Measurements from ENCODE around the gene TNFRSF13B. TPM values are rescaled to one million over a fixed set of nuclear protein-coding genes. Genes with fewer than 3 reads are reported as not detected.
"Not testable (repeated sequence)": the region's sequence is repeated elsewhere in the genome, so short reads cannot be mapped to it uniquely, and the experiment has no call there.

Gene TNFRSF13B
- total RNA-seq, 4 donors from 2014 or later = 9.2 TPM; not detected in 3

- 60% methylated on average over 1 of the region's 4 CpGs; no CpG with 5 or more reads in 1 of the 2 donors for WGBS, 2 donors (ENCODE audit: low coverage in 1 of 2)
- H3K4me1 ChIP-seq; H3K9me3 ChIP-seq; H3K4me3 ChIP-seq; H3K36me3 ChIP-seq; DNase-seq; H3K27ac ChIP-seq; intact Hi-C loops (cut with DNase I; ENCODE audit: low total_unique reads); H3K27me3 ChIP-seq: not testable (repeated sequence)
- in situ Hi-C loops (cut with MboI; ENCODE audit: low pct_ligation_motif_present in 1 of 4, low pct_unique_long_range_greater_than_20kb in 1 of 4, low sequenced_read_pairs in 3 of 4) = loop anchor here in 3 of 4 donors (25.0 kb wide), 2 partner anchors 127 to 302 kb away; partner anchors contain the start of gene NT5M (in 2 of the 3)
These were observed 38.1 kb upstream of the TNFRSF13B start for GRCh38 chr17:17009972-17010371.

DNA sequence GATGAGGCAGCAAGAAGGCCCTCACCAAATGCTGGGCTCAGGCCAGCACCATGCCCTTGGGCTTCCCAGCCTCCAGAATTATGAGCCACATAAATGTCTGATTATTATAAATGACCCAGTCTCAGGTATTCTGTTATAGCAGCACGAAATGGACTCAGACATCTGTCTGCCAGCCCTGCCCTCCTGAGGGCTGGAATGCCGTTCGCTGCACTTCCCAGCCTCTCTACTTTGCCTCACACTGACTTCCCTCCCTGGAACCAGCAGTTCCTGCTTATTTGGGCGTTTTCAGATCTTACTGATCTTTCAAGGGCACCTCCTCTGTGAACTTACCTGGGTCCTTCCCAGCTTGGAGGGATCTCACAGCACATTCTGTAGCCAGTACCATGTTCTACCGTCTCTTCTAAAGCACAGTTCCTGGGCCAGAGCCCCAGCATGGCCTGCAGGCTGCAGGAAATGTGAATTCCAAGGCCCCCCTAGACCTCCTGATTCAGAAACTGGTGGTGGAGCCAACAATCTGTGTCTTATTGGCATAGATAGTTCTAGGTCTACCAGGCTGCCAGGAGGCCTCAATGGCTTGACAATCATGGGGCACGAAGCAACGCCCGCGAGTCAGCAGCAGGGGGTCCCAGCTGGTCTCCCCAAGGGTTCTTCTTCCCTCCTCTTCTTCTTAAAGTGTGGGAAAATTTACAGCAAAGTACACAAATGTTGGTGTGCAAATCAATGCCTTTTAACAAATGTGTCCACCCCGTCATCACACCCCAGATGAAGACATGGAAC lies 36.9 kb upstream of the TNFRSF13B start:
- 80 to 93% methylated on average over 1 to 10 of the region's 10 CpGs for whole genome bisulfite sequencing, 2 donors (ENCODE audit: low coverage in 1 of 2)
- H3K4me1 ChIP-seq; H3K4me3 ChIP-seq; H3K27ac ChIP-seq; H3K36me3 ChIP-seq; H3K27me3 ChIP-seq; H3K9me3 ChIP-seq; intact Hi-C loops (cut with DNase I; ENCODE audit: low total_unique reads); DNase-seq: not testable (repeated sequence)
- in situ Hi-C loops (cut with MboI; ENCODE audit: low pct_ligation_motif_present in 1 of 4, low pct_unique_long_range_greater_than_20kb in 1 of 4, low sequenced_read_pairs in 3 of 4) = loop anchor here in 3 of 4 donors (25.0 kb wide), 2 partner anchors 128 to 303 kb away; partner anchors contain the start of gene NT5M (in 2 of the 3)

DNA sequence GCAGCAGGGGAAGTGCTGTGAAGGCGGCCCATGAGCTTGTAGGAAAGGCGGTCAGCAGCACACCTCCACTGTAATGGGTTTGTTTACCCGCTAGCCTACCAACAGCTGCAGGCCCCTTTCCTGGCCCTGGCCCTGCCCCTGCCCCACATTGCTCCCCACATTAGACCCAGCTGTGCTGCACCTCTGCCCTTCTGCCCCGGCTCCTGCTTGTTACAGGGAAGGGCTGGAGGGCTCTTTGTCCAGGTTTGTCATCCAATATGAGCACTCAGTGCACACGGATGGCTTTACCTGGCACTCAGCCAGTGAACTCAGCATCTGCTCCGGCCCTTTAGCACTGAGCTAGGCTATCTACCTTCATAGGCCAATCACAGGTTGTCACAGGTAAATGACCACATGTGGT lies 36.0 kb upstream of the TNFRSF13B start:
- WGBS, 2 donors (ENCODE audit: low coverage in 1 of 2) = 71% methylated on average over 4 of the region's 6 CpGs; no CpG with 5 or more reads in 1 of the 2 donors
- H3K4me3 ChIP-seq; DNase-seq; H3K36me3 ChIP-seq; H3K9me3 ChIP-seq; H3K27ac ChIP-seq; intact Hi-C loops (cut with DNase I; ENCODE audit: low total_unique reads); H3K4me1 ChIP-seq; H3K27me3 ChIP-seq: not testable (repeated sequence)
- in situ Hi-C loops (cut with MboI; ENCODE audit: low pct_ligation_motif_present in 1 of 4, low pct_unique_long_range_greater_than_20kb in 1 of 4, low sequenced_read_pairs in 3 of 4) = loop anchor here in 3 of 4 donors (25.0 kb wide), 2 partner anchors 129 to 304 kb away; partner anchors contain the start of gene NT5M (in 2 of the 3)

DNA sequence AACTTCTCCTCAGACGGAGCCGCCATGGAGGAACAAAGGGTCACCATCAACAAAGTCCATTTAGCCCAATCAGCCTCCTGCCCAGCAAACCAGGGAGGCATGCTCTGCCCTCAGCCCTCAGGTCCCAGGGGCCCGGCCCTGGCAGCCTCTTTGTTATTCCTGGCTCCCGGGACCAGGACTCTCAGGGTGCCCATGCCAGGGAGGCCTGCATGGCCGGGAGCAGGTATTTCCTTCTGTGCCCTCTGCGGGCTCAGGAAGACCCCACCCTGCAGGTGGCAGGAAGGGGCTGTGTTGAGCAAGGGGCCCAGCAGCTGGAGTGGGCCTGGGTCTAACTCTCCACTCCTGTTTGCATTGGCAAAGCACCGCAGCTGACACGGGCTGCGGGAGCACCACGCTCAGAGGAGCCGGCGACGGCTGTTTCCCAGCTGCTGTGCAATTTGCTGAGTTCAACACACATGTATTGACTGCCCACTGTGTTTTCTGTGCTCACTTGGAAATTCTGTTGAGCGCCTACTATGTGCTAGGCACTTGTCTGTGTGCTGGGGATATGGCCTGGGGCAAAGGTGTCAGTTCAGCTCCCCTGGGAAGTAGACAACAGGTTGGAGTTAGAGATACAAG lies 33.2 kb upstream of the TNFRSF13B start:
- H3K27me3 ChIP-seq; intact Hi-C loops (cut with DNase I; ENCODE audit: low total_unique reads); H3K27ac ChIP-seq; DNase-seq; H3K36me3 ChIP-seq; H3K4me3 ChIP-seq; H3K9me3 ChIP-seq: not testable (repeated sequence)
- in situ Hi-C loops (cut with MboI; ENCODE audit: low pct_ligation_motif_present in 1 of 4, low pct_unique_long_range_greater_than_20kb in 1 of 4, low sequenced_read_pairs in 3 of 4) = loop anchor here in 3 of 4 donors (25.0 kb wide), 2 partner anchors 132 to 307 kb away; partner anchors contain the start of gene NT5M (in 2 of the 3)
- H3K4me1 ChIP-seq = peaks cover 4 to 13% (median 6%) of the 10 kb centered on the region in 4 donors
- 91% methylated on average over 8 of the region's 14 CpGs; no CpG with 5 or more reads in 1 of the 2 donors for WGBS, 2 donors (ENCODE audit: low coverage in 1 of 2)

GRCh38 chr17:17004251-17004996 lies 32.5 kb upstream of the TNFRSF13B start:
- Histone ChIP-seq H3K9me3 (no peaks in the 10 kb centered on the region), H3K36me3 (no peaks in the 10 kb centered on the region), H3K27me3 (no peaks in the 10 kb centered on the region), H3K4me3 (no peak overlapping the region), H3K4me1 (peaks cover 4 to 8% (median 6%) of the 10 kb centered on the region in 4 donors), H3K27ac (no peak overlapping the region)
- no peak for DNase-seq
- WGBS, 2 donors (ENCODE audit: low coverage in 1 of 2) = 86 to 100% methylated on average over 4 to 19 of the region's 19 CpGs
- no peak for TF ChIP-seq CTCF (IDR thresholded peaks at IDR 0.05)
- TF ChIP-seq EP300 (IDR thresholded peaks at IDR 0.05; ENCODE audit: low read depth) = no peak
- TF ChIP-seq POLR2AphosphoS5 (IDR thresholded peaks at IDR 0.05) = no peak
- TF ChIP-seq POLR2A (IDR thresholded peaks at IDR 0.05) = no peak
- in situ Hi-C loops (cut with MboI; ENCODE audit: low pct_ligation_motif_present in 1 of 4, low pct_unique_long_range_greater_than_20kb in 1 of 4, low sequenced_read_pairs in 3 of 4) (loop anchor here in 3 of 4 donors (25.0 kb wide), 2 partner anchors 133 to 308 kb away; partner anchors contain the start of gene NT5M (in 2 of the 3)), intact Hi-C loops (cut with DNase I; ENCODE audit: low total_unique reads) (no loop called here)

DNA sequence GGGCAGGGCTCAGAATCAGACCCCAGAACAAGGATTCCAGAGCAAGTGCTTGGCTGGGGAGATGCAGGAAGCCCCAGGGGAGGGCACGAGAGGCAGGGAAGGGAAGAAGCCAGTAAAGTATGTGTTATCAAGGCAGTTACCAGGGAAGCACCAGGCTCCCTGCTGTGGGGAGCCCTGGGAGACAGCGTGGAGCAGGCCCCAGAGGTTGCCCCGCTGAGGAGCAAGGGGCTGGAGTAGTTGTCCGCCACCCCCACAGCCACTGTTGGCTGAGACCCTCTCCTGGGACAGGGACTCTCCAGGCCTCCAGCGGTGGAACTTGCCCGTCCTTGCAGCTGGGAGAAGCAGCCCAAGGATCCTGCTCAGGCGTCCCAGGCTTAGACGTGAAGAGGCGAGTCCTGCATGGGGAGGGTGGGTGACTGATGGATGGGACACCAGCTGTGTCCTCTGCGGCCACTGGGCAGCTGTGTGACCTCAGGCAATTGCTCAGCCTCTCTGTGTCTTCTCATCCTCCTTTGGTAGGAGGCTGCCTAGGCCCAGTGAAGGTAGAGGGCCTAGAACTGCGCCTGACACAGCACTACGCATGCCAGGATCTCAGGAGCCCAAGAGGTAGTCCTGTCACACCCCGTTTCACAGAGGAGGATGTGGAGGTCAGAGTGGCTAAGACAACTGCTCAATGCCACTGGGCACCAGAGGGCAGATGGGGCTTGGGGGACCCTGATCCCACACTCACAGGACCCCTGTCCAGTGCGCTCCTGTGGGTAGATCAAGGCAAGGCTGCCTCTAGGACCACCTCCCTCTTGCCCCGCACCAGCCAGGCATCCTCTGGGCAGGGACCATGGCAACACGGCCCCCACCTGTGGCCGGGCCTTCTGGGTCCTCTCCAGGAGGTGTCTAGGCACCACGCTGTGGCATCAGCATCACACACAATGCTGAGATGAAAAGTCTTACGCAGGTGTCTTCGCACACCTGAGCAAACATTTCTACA lies 31.1 kb upstream of the TNFRSF13B start:
- in situ Hi-C loops (cut with MboI; ENCODE audit: low pct_ligation_motif_present in 1 of 4, low pct_unique_long_range_greater_than_20kb in 1 of 4, low sequenced_read_pairs in 3 of 4) = loop anchor here in 3 of 4 donors (25.0 kb wide), 2 partner anchors 134 to 309 kb away; partner anchors contain the start of gene NT5M (in 2 of the 3)
- intact Hi-C loops (cut with DNase I; ENCODE audit: low total_unique reads); H3K9me3 ChIP-seq; H3K27ac ChIP-seq; H3K27me3 ChIP-seq; DNase-seq; H3K4me3 ChIP-seq; H3K4me1 ChIP-seq; H3K36me3 ChIP-seq: not testable (repeated sequence)
- 60 to 78% methylated on average over 1 to 20 of the region's 20 CpGs for WGBS, 2 donors (ENCODE audit: low coverage in 1 of 2)
